CD8-positive, alpha-beta memory T cell (primary cell): ENCODE results near the gene PFKFB3. TPM values are rescaled to one million over a fixed set of nuclear protein-coding genes. Genes with fewer than 3 reads are reported as not detected.

ENCODE experiments used
- CTCF ChIA-PET: fragments of 350-600 bp; sonication (Branson Sonifier 250); formaldehyde crosslinking; loops from one replicate; lab custom pipeline; 2021; ENCODE audit warnings: antibody characterized with exemption; lab: Charles Lee
- POLR2A ChIA-PET: fragments of 350-600 bp; sonication (Branson Sonifier 250); formaldehyde crosslinking; loops from one replicate; lab custom pipeline; 2021; ENCODE audit warnings: antibody characterized with exemption; lab: Charles Lee
- DNase-seq, 5 donors: peaks; one replicate each; pipeline versions ENCODE4 v3.0.0 to v3.0.0-alpha.2; 2020 to 2022; ENCODE audit warnings: mixed read lengths in 1 of 5
- H3K27ac ChIP-seq: one replicate; pipeline ENCODE4 v1.7.0; 2013; ENCODE audit warnings: low read depth, mild to moderate bottlenecking, low read length, moderate library complexity
- H3K27me3 ChIP-seq: 2 replicates; pipeline ENCODE4 v1.7.0; 2013; ENCODE audit warnings: low read length, mild to moderate bottlenecking; ENCODE audit not compliant: insufficient read depth, poor library complexity, severe bottlenecking
- H3K36me3 ChIP-seq: 2 replicates; pipeline ENCODE4 v1.7.0; 2013; ENCODE audit warnings: mild to moderate bottlenecking, low read length, moderate library complexity; ENCODE audit not compliant: insufficient read depth
- H3K4me1 ChIP-seq: 2 replicates; pipeline ENCODE4 v1.7.0; 2013; ENCODE audit warnings: mild to moderate bottlenecking, low read length, moderate library complexity; ENCODE audit not compliant: insufficient read depth
- H3K4me3 ChIP-seq: 2 replicates; pipeline ENCODE4 v1.7.0; 2013; ENCODE audit warnings: mild to moderate bottlenecking, low read length
- H3K9me3 ChIP-seq: 2 replicates; pipeline ENCODE4 v1.7.0; 2013; ENCODE audit warnings: mild to moderate bottlenecking, low read length
- H3K27ac Mint-ChIP-seq, 8 donors: one replicate each; pipeline ENCODE4 v1.8.0; 2020 to 2021; ENCODE audit warnings: mixed read lengths in 8 of 8, mild to moderate bottlenecking in 6 of 8, inconsistent platforms in 3 of 8, moderate library complexity in 3 of 8
- H3K27me3 Mint-ChIP-seq, 2 donors: one replicate each; pipeline ENCODE4 v1.8.0; 2020 to 2021; ENCODE audit warnings: mixed read lengths in 2 of 2, mild to moderate bottlenecking in 1 of 2, moderate library complexity in 1 of 2
- H3K36me3 Mint-ChIP-seq, 3 donors: one replicate each; pipeline ENCODE4 v1.8.0; 2020 to 2021; ENCODE audit warnings: mixed read lengths in 3 of 3, inconsistent platforms in 1 of 3, mild to moderate bottlenecking in 1 of 3
- H3K4me1 Mint-ChIP-seq, 3 donors: one replicate each; pipeline ENCODE4 v1.8.0; 2020 to 2021; ENCODE audit warnings: mixed read lengths in 3 of 3, inconsistent platforms in 1 of 3, mild to moderate bottlenecking in 1 of 3
- H3K4me3 Mint-ChIP-seq, 7 donors: one replicate each; pipeline ENCODE4 v1.8.0; 2020 to 2021; ENCODE audit warnings: mixed read lengths in 7 of 7, mild to moderate bottlenecking in 6 of 7, moderate library complexity in 4 of 7, inconsistent platforms in 2 of 7
- H3K9me3 Mint-ChIP-seq, 5 donors: one replicate each; pipeline ENCODE4 v1.8.0; 2020 to 2022; ENCODE audit warnings: mixed read lengths in 5 of 5, mild to moderate bottlenecking in 3 of 5, moderate library complexity in 2 of 5, inconsistent platforms in 1 of 5
- polyA plus RNA-seq: library from polyadenylated mRNA; unstranded; fragments of 300-500 nt; fragmentation: Illumina TruSeq; gene quantifications from one replicate; pipeline ENCODE4 v1.2.3, GENCODE V29; 2021
- total RNA-seq, 2 experiments: library from RNA; stranded (reverse); gene quantifications; one replicate each; pipeline ENCODE4 v1.2.3, GENCODE V29; 2021

Gene PFKFB3
- total and polyA plus RNA-seq, 3 experiments from 2014 or later = 7.4 to 60.1 (median 53.6) TPM

DNA sequence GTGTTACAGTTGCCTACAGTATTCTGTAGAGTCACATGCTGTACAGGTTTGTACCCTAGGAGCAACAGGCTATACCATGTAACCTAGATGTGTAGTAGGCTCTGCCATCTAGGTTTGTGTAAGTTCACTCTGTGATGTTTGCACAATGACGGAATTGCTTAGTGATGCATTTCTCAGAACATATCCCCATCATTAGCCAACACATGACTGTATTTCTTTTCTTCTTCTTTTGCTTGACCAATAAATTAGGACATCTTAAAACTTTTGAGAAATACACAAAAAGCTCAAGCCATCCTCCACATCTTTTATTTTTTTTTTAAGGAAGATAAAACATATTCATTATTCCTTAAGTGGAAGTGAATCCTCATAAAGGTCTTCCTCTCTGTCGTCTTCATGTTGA lies 5.4 kb upstream of the PFKFB3 start:
- Histone ChIP-seq H3K36me3 (no peaks in the 10 kb centered on the region), H3K4me3 (no peak overlapping the region), H3K9me3 (no peaks in the 10 kb centered on the region), H3K4me1 (peaks cover 7% of the 10 kb centered on the region), H3K27ac (no peak overlapping the region), H3K27me3 (no peaks in the 10 kb centered on the region)
- H3K27ac Mint-ChIP-seq = peak overlapping the region in 2 of 8 donors; percentile 26 to 51
- ChIA-PET POLR2A (no interaction called here), CTCF (no interaction called here)
- H3K4me1 Mint-ChIP-seq = peaks cover 10 to 30% (median 18%) of the 10 kb centered on the region in 3 donors
- H3K4me3 Mint-ChIP-seq = no peak overlapping the region
- no peak for DNase-seq
- H3K27me3 Mint-ChIP-seq = no peaks in the 10 kb centered on the region
- H3K36me3 Mint-ChIP-seq = peaks cover 0 to 3% (median 3%) of the 10 kb centered on the region in 3 donors
- H3K9me3 Mint-ChIP-seq = no peaks in the 10 kb centered on the region

DNA sequence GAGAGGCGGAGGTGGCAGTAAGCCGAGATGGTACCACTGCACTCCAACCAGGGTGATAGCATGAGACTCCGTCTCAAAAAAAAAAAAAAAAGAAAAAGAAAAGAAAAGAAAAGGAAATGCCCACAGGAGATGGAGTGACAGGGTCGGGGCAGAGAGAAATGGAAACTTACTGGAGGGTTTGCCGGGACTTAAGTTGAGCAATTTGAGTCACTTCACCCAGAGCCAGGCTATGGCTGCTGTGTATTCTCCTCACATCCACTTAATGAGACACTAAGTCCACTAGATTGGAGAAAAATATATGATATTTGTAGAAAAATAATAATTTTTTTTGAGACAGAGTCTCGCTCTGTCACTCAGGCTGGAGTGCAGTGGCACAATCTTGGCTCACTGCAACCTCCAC lies 4.6 kb upstream of the PFKFB3 start:
- POLR2A ChIA-PET = no interaction called here
- no peaks in the 10 kb centered on the region for H3K36me3 ChIP-seq
- no peak overlapping the region for H3K4me3 Mint-ChIP-seq

DNA sequence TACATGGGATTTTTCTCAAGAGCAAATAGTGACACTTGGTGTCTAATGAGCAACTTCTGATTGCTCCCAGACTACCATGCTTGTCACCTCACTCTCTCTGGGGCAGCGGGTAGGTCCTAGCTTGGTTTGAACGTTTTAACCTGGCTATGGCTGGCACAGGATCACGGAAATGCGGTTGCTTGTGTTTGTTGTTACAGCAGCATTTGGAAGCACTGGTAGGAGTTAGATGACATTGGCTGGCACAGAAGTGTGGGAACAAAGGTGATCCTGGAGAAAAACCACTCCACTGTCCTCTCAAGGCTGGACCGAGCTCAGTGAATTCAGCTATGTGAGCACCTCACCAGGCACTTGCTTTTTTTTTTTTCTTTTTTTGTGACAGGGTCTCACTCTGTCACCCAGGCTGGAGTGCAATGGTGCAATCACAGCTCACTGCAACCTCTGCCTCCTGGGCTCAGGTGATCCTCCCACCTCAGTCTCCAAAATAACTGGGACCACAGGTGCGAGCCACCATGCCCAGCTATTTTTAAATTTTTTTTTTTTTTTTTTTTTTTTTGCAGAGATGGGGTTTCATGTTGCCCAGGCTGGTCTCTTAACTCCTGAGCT lies 3.5 kb upstream of the PFKFB3 start:
- H3K27me3 ChIP-seq = no peaks in the 10 kb centered on the region
- no peaks in the 10 kb centered on the region for H3K36me3 ChIP-seq
- ChIA-PET POLR2A (interaction anchor here (0.6 to 0.7 kb wide), 2 partner anchors 223 to 812 kb away, joined by 3 to 11 read pairs; no protein-coding TSS in a partner anchor), CTCF (interaction anchor here (1.0 to 8.1 kb wide), 4 partner anchors 26 to 207 kb away, joined by 3 to 137 read pairs (median 6); no protein-coding TSS in a partner anchor)
- DNase-seq = no peak
- H3K9me3 Mint-ChIP-seq = peaks cover 0 to 2% (median 0%) of the 10 kb centered on the region in 5 donors
- peaks cover 0 to 2% of the 10 kb centered on the region in 2 donors for H3K27me3 Mint-ChIP-seq
- no peak overlapping the region for H3K27ac ChIP-seq
- no peak overlapping the region for H3K4me3 ChIP-seq
- peaks cover 12 to 26% (median 23%) of the 10 kb centered on the region in 3 donors for H3K4me1 Mint-ChIP-seq
- H3K4me3 Mint-ChIP-seq = peak overlapping the region in 3 of 7 donors; percentile 12 to 91 (median 34)
- H3K36me3 Mint-ChIP-seq = peaks cover 0 to 6% (median 0%) of the 10 kb centered on the region in 3 donors
- H3K4me1 ChIP-seq = peaks cover 11% of the 10 kb centered on the region
- no peaks in the 10 kb centered on the region for H3K9me3 ChIP-seq
- H3K27ac Mint-ChIP-seq = peak overlapping the region in 6 of 8 donors; percentile 12 to 70 (median 54)

More for the DNA sequence above, 4.6 kb upstream of the PFKFB3 start:
- peaks cover 10% of the 10 kb centered on the region for H3K4me1 ChIP-seq
- no peak overlapping the region for H3K27ac ChIP-seq
- peaks cover 0 to 3% (median 3%) of the 10 kb centered on the region in 3 donors for H3K36me3 Mint-ChIP-seq
- H3K9me3 Mint-ChIP-seq = no peaks in the 10 kb centered on the region
- H3K4me3 ChIP-seq = no peak overlapping the region
- no peaks in the 10 kb centered on the region for H3K9me3 ChIP-seq
- H3K27me3 Mint-ChIP-seq = no peaks in the 10 kb centered on the region
- H3K4me1 Mint-ChIP-seq = peaks cover 10 to 32% (median 18%) of the 10 kb centered on the region in 3 donors
- no peak overlapping the region for H3K27ac Mint-ChIP-seq
- CTCF ChIA-PET = interaction anchor here (1.0 to 8.1 kb wide), 2 partner anchors 25 to 202 kb away, joined by 3 to 137 read pairs; no protein-coding TSS in a partner anchor
- no peaks in the 10 kb centered on the region for H3K27me3 ChIP-seq
- no peak for DNase-seq

GRCh38 chr10:6200440-6200733 lies 2.3 kb upstream of the PFKFB3 start:
- H3K4me1 ChIP-seq = peaks cover 19% of the 10 kb centered on the region
- H3K27me3 ChIP-seq = no peaks in the 10 kb centered on the region
- peak overlapping the region in 7 of 8 donors; percentile 49 to 81 (median 61) for H3K27ac Mint-ChIP-seq
- CTCF ChIA-PET = interaction anchor here (1.0 to 8.1 kb wide), 7 partner anchors 14 to 206 kb away, joined by 3 to 137 read pairs (median 3); no protein-coding TSS in a partner anchor
- POLR2A ChIA-PET = interaction anchor here (1.0 to 1.4 kb wide), 2 partner anchors 37 to 71 kb away, joined by 3 to 5 read pairs; no protein-coding TSS in a partner anchor
- H3K36me3 ChIP-seq = no peaks in the 10 kb centered on the region
- H3K9me3 ChIP-seq = no peaks in the 10 kb centered on the region
- peak overlapping the region; percentile 79 to 91 (median 83) for H3K4me3 Mint-ChIP-seq
- peaks cover 0 to 2% (median 0%) of the 10 kb centered on the region in 5 donors for H3K9me3 Mint-ChIP-seq
- DNase-seq = no peak
- H3K27ac ChIP-seq = no peak overlapping the region
- peaks cover 0 to 2% of the 10 kb centered on the region in 2 donors for H3K27me3 Mint-ChIP-seq
- H3K4me1 Mint-ChIP-seq = peaks cover 18 to 36% (median 32%) of the 10 kb centered on the region in 3 donors
- H3K36me3 Mint-ChIP-seq = peaks cover 0 to 10% (median 0%) of the 10 kb centered on the region in 3 donors
- no peak overlapping the region for H3K4me3 ChIP-seq

GRCh38 chr10:6200734-6201515 lies 1.8 kb upstream of the PFKFB3 start:
- CTCF ChIA-PET = interaction anchor here (1.0 to 8.1 kb wide), 14 partner anchors 14 to 273 kb away, joined by 3 to 137 read pairs (median 6); no protein-coding TSS in a partner anchor
- H3K36me3 ChIP-seq = no peaks in the 10 kb centered on the region
- H3K4me1 ChIP-seq = peaks cover 19% of the 10 kb centered on the region
- Mint-ChIP-seq H3K4me3 (peak overlapping the region; percentile 79 to 91 (median 83)), H3K36me3 (peaks cover 0 to 10% (median 0%) of the 10 kb centered on the region in 3 donors), H3K27ac (peak overlapping the region in 5 of 8 donors; percentile 29 to 80 (median 66)), H3K4me1 (peaks cover 18 to 36% (median 32%) of the 10 kb centered on the region in 3 donors), H3K27me3 (peaks cover 0 to 2% of the 10 kb centered on the region in 2 donors), H3K9me3 (peaks cover 0 to 2% (median 0%) of the 10 kb centered on the region in 5 donors)
- no peak overlapping the region for H3K27ac ChIP-seq
- H3K27me3 ChIP-seq = no peaks in the 10 kb centered on the region
- DNase-seq = peak in 1 of 5 donors; percentile 6
- POLR2A ChIA-PET = interaction anchor here (1.0 to 1.4 kb wide), 2 partner anchors 37 to 71 kb away, joined by 3 to 5 read pairs; no protein-coding TSS in a partner anchor
- peak overlapping the region; percentile 49 for H3K4me3 ChIP-seq
- H3K9me3 ChIP-seq = no peaks in the 10 kb centered on the region

DNA sequence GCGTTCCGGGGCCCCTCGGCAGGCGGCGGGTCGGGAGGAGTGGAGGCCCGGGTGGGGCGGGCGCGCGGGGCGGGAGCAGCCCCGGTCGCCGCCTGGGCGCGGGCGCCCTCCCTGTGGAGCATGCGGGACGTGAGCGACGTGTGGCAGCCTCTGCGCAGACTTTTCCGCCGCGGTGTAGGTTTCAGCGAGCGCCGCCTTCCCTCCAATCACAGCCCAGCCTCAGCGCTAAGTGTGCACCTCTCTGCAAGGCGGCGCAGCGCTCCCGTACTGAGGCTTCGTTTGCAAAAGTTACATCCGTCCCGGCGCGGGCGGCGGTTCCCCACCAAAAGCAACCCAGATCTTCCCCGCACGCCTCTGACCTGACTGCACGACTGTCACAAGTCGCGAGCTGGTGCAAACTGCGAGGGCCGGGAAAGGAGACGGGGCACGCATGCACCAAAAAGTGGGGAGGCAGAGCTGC lies 1.2 kb upstream of the PFKFB3 start:
- CTCF ChIA-PET = interaction anchor here (1.0 to 8.1 kb wide), 27 partner anchors 8 to 272 kb away, joined by 3 to 137 read pairs (median 7); no protein-coding TSS in a partner anchor
- peaks cover 18 to 36% (median 32%) of the 10 kb centered on the region in 3 donors for H3K4me1 Mint-ChIP-seq

GRCh38 chr10:6202098-6202683 lies 541 bp upstream of the PFKFB3 start:
- Mint-ChIP-seq H3K4me3 (peak overlapping the region; percentile 90 to 97 (median 94)), H3K4me1 (peaks cover 18 to 36% (median 32%) of the 10 kb centered on the region in 3 donors), H3K27ac (peak overlapping the region; percentile 33 to 95 (median 87)), H3K9me3 (peaks cover 0 to 2% (median 0%) of the 10 kb centered on the region in 5 donors), H3K27me3 (peaks cover 0 to 2% of the 10 kb centered on the region in 2 donors), H3K36me3 (peaks cover 0 to 10% (median 0%) of the 10 kb centered on the region in 3 donors)
- Histone ChIP-seq H3K4me3 (peak overlapping the region; percentile 49), H3K36me3 (no peaks in the 10 kb centered on the region), H3K27ac (peak overlapping the region; percentile 46), H3K27me3 (no peaks in the 10 kb centered on the region), H3K4me1 (peaks cover 19% of the 10 kb centered on the region), H3K9me3 (no peaks in the 10 kb centered on the region)
- CTCF ChIA-PET = interaction anchor here (0.5 to 8.1 kb wide), 62 partner anchors 8 to 446 kb away, joined by 3 to 137 read pairs (median 5); no protein-coding TSS in a partner anchor
- POLR2A ChIA-PET = interaction anchor here (0.6 to 2.0 kb wide), 7 partner anchors 30 to 208 kb away, joined by 3 to 23 read pairs (median 11); no protein-coding TSS in a partner anchor
- peak in 1 of 5 donors; percentile 12 for DNase-seq

More for the DNA sequence above, 1.2 kb upstream of the PFKFB3 start:
- Mint-ChIP-seq H3K9me3 (peaks cover 0 to 2% (median 0%) of the 10 kb centered on the region in 5 donors), H3K36me3 (peaks cover 0 to 10% (median 0%) of the 10 kb centered on the region in 3 donors), H3K27ac (peak overlapping the region; percentile 73 to 96 (median 88)), H3K27me3 (peaks cover 0 to 2% of the 10 kb centered on the region in 2 donors), H3K4me3 (peak overlapping the region; percentile 90 to 97 (median 94))
- no peaks in the 10 kb centered on the region for H3K9me3 ChIP-seq
- no peaks in the 10 kb centered on the region for H3K36me3 ChIP-seq
- DNase-seq = peak; percentile 65 to 86 (median 76)
- POLR2A ChIA-PET = interaction anchor here (1.4 to 2.0 kb wide), 4 partner anchors 38 to 200 kb away, joined by 5 to 23 read pairs (median 14); no protein-coding TSS in a partner anchor
- H3K27ac ChIP-seq = no peak overlapping the region
- peaks cover 19% of the 10 kb centered on the region for H3K4me1 ChIP-seq
- peak overlapping the region; percentile 49 for H3K4me3 ChIP-seq
- no peaks in the 10 kb centered on the region for H3K27me3 ChIP-seq
